H1 (cell line): ENCODE results near the gene TRIM56. TPM values are rescaled to one million over a fixed set of nuclear protein-coding genes. Genes with fewer than 3 reads are reported as not detected.

ENCODE experiments used
- CTCF ChIA-PET: fragments of 300-600 bp; sonication (Branson Sonifier 250); formaldehyde crosslinking; loops from one replicate; lab custom pipeline; 2021; ENCODE audit not compliant: partially characterized antibody; lab: Charles Lee
- POLR2A ChIA-PET: fragments of 300-600 bp; sonication (Branson Sonifier 250); formaldehyde crosslinking; loops from one replicate; lab custom pipeline; 2021; ENCODE audit warnings: inconsistent platforms; ENCODE audit not compliant: partially characterized antibody; lab: Charles Lee
- DNase-seq, 2 experiments: peaks; one replicate each; pipeline versions ENCODE4 v3.0.0 to v3.0.0-alpha.2; 2010 to 2022; ENCODE audit warnings: low spot score in 2 of 2, low read depth in 1 of 2, mixed read lengths in 1 of 2
- FAIRE-seq: peaks from 2 replicates; lab custom pipeline; 2011; peaks lifted over from hg19 to GRCh38; lab: Jason Lieb, UNC
- H2AFZ ChIP-seq: 2 replicates; pipeline ENCODE4 v1.8.1; 2012; ENCODE audit warnings: low read length, inconsistent platforms
- H2AK5ac ChIP-seq: 2 replicates; pipeline ENCODE4 v1.6.1; 2013; ENCODE audit warnings: low read depth, low read length
- H2BK120ac ChIP-seq: replicated peaks from 2 replicates; pipeline ENCODE3; 2013; ENCODE audit warnings: low read depth, low read length, inconsistent platforms
- H2BK12ac ChIP-seq: 2 replicates; pipeline ENCODE4 v1.6.1; 2013; ENCODE audit warnings: low read depth, low read length
- H2BK15ac ChIP-seq: 2 replicates; pipeline ENCODE4 v1.6.1; 2013; ENCODE audit warnings: low read length
- H2BK20ac ChIP-seq: 2 replicates; pipeline ENCODE4 v1.6.1; 2013; ENCODE audit warnings: low read length
- H2BK5ac ChIP-seq: 2 replicates; pipeline ENCODE4 v1.6.1; 2013; ENCODE audit warnings: low read depth, low read length
- H3K14ac ChIP-seq: 2 replicates; pipeline ENCODE4 v1.6.1; 2013; ENCODE audit warnings: inconsistent platforms; ENCODE audit not compliant: insufficient read length
- H3K18ac ChIP-seq: 2 replicates; pipeline ENCODE4 v1.6.1; 2013; ENCODE audit warnings: low read length; ENCODE audit errors: extremely low read depth
- H3K23ac ChIP-seq: 2 replicates; pipeline ENCODE4 v1.6.1; 2013; ENCODE audit warnings: inconsistent platforms; ENCODE audit not compliant: insufficient read length
- H3K23me2 ChIP-seq: 2 replicates; pipeline ENCODE4 v1.6.1; 2013; ENCODE audit warnings: low read depth, low read length
- H3K27ac ChIP-seq: 2 replicates; pipeline ENCODE4 v1.6.1; 2011; ENCODE audit warnings: low read depth, low read length, inconsistent platforms
- H3K27me3 ChIP-seq, 4 experiments: replicated peaks in 1 of 4; 1 replicate in 1 of 4; 2 replicates in 3 of 4; pipeline versions ENCODE4 v1.6.1 to v1.8.1; 2011 to 2013; ENCODE audit warnings: low read length in 3 of 4, mild to moderate bottlenecking in 3 of 4, inconsistent platforms in 2 of 4, mixed read lengths in 2 of 4, moderate library complexity in 1 of 4; ENCODE audit not compliant: control insufficient read depth in 3 of 4, insufficient read depth in 3 of 4; ENCODE audit errors: extremely low read depth in 1 of 4
- H3K36me3 ChIP-seq, 4 experiments: 2 replicates each; pipeline versions ENCODE4 v1.6.1 to v1.8.1; 2011 to 2013; ENCODE audit warnings: mild to moderate bottlenecking in 4 of 4, low read length in 3 of 4, moderate library complexity in 2 of 4, control low read depth in 1 of 4, inconsistent platforms in 1 of 4; ENCODE audit not compliant: insufficient read depth in 4 of 4, control insufficient read depth in 2 of 4
- H3K4ac ChIP-seq: replicated peaks from 2 replicates; pipeline ENCODE3; 2013; ENCODE audit warnings: low read length, low read depth, mixed read lengths, inconsistent platforms; ENCODE audit not compliant: insufficient read length
- H3K4me1 ChIP-seq, 4 experiments: replicated peaks in 1 of 4; 1 replicate in 1 of 4; 2 replicates in 3 of 4; pipeline versions ENCODE4 v1.6.1 to v1.8.1; 2011 to 2013; ENCODE audit warnings: low read length in 3 of 4, inconsistent platforms in 2 of 4, mixed read lengths in 1 of 4; ENCODE audit not compliant: insufficient read depth in 4 of 4, control insufficient read depth in 3 of 4
- H3K4me2 ChIP-seq, 2 experiments: 2 replicates each; pipeline versions ENCODE4 v1.6.1 to v1.8.1; 2011 to 2013; ENCODE audit warnings: low read depth in 2 of 2, low read length in 2 of 2, control low read depth in 1 of 2, inconsistent platforms in 1 of 2, mild to moderate bottlenecking in 1 of 2; ENCODE audit not compliant: insufficient read depth in 1 of 2
- H3K4me3 ChIP-seq, 4 experiments: fragments of 200-600, 300-600 bp in 1 of 4; sonication (generic), shearing (Covaris generic), sonication (Bioruptor Twin) in 1 of 4; 2 replicates each; pipeline versions ENCODE4 v1.5.1 to v1.8.1; 2011 to 2016; ENCODE audit warnings: low read length in 4 of 4, low read depth in 3 of 4, control low read depth in 2 of 4, inconsistent platforms in 2 of 4, mild to moderate bottlenecking in 2 of 4, mixed read lengths in 1 of 4, moderate library complexity in 1 of 4; ENCODE audit not compliant: insufficient read depth in 2 of 4; ENCODE audit errors: extremely low read depth in 1 of 4
- H3K56ac ChIP-seq: replicated peaks from 2 replicates; pipeline ENCODE3; 2013; ENCODE audit warnings: low read depth, mild to moderate bottlenecking, mixed read lengths, low read length, inconsistent platforms; ENCODE audit not compliant: insufficient read length
- H3K79me1 ChIP-seq: 2 replicates; pipeline ENCODE4 v1.6.1; 2013; ENCODE audit warnings: low read depth, low read length, control low read depth
- H3K79me2 ChIP-seq, 2 experiments: 2 replicates each; pipeline versions ENCODE4 v1.6.1 to v1.8.1; 2012 to 2013; ENCODE audit warnings: low read length in 2 of 2, mild to moderate bottlenecking in 2 of 2, inconsistent platforms in 1 of 2; ENCODE audit not compliant: insufficient read depth in 2 of 2, control insufficient read depth in 1 of 2
- H3K9ac ChIP-seq, 4 experiments: replicated peaks in 1 of 4; 1 replicate in 1 of 4; 2 replicates in 3 of 4; pipeline versions ENCODE4 v1.6.1 to v1.8.1; 2011 to 2013; ENCODE audit warnings: low read depth in 3 of 4, low read length in 3 of 4, control low read depth in 2 of 4, mild to moderate bottlenecking in 2 of 4, moderate library complexity in 2 of 4, inconsistent platforms in 1 of 4; ENCODE audit errors: extremely low read depth in 1 of 4
- H3K9me3 ChIP-seq, 2 experiments: 2 replicates each; pipeline versions ENCODE4 v1.6.1 to v1.8.1; 2012 to 2013; ENCODE audit warnings: mild to moderate bottlenecking in 2 of 2, moderate library complexity in 2 of 2, control low read depth in 1 of 2, inconsistent platforms in 1 of 2, low read depth in 1 of 2, low read length in 1 of 2, mixed read lengths in 1 of 2; ENCODE audit not compliant: insufficient read depth in 2 of 2
- H4K20me1 ChIP-seq, 2 experiments: replicated peaks in 1 of 2; 2 replicates each; pipeline versions ENCODE3 to v1.8.1; 2011 to 2013; ENCODE audit warnings: inconsistent platforms in 2 of 2, low read length in 2 of 2, mild to moderate bottlenecking in 1 of 2; ENCODE audit not compliant: insufficient read depth in 2 of 2, control insufficient read depth in 1 of 2
- H4K5ac ChIP-seq: 2 replicates; pipeline ENCODE4 v1.6.1; 2013; ENCODE audit warnings: low read length, low read depth, mixed read lengths, inconsistent platforms; ENCODE audit not compliant: insufficient read length
- H4K8ac ChIP-seq: 2 replicates; pipeline ENCODE4 v1.8.0; 2013; ENCODE audit warnings: mild to moderate bottlenecking, moderate library complexity, low read length, inconsistent platforms; ENCODE audit not compliant: insufficient read depth; ENCODE audit errors: extremely low read depth
- H4K91ac ChIP-seq: replicated peaks from 2 replicates; pipeline ENCODE3; 2013; ENCODE audit warnings: low read length, mixed read lengths, inconsistent platforms; ENCODE audit not compliant: insufficient read length
- E2F6 ChIP-seq: IDR thresholded peaks from 2 replicates; pipeline ENCODE4 v1.6.1; 2012; ENCODE audit warnings: inconsistent platforms
- EGR1 ChIP-seq: IDR thresholded peaks from 2 replicates; pipeline ENCODE4 v1.6.1; 2011; ENCODE audit warnings: low read depth, low read length, borderline replicate concordance
- POLR2AphosphoS5 ChIP-seq: IDR thresholded peaks from 2 replicates; pipeline ENCODE4 v1.6.1; 2011; ENCODE audit warnings: low read depth, low read length
- SP2 ChIP-seq: IDR thresholded peaks from 2 replicates; pipeline ENCODE4 v1.6.1; 2012; ENCODE audit warnings: mild to moderate bottlenecking, low read length, inconsistent platforms
- TAF1 ChIP-seq: IDR thresholded peaks from 2 replicates; pipeline ENCODE4 v1.6.1; 2011; ENCODE audit warnings: mild to moderate bottlenecking, low read depth, low read length
- WGBS, 2 experiments: shearing (Covaris generic) in 1 of 2; methylation state at CpG; one replicate each; pipeline versions ENCODE4 v1.1.6 to v1.1.7; 2013 to 2015; ENCODE audit warnings: low lambda C conversion rate in 2 of 2, mixed read lengths in 2 of 2, inconsistent platforms in 1 of 2, low coverage in 1 of 2, missing lambda C conversion rate in 1 of 2; ENCODE audit not compliant: insufficient replicate concordance in 2 of 2, insufficient coverage in 1 of 2, insufficient read length in 1 of 2; ENCODE audit errors: extremely low coverage in 1 of 2, missing lambda C conversion rate in 1 of 2; 5-methylcytosine and 5-hydroxymethylcytosine counted together
- polyA plus RNA-seq, 7 experiments: library from polyadenylated mRNA; depleted of rRNA in 3 of 7; stranded (reverse) in 5 of 7; unstranded in 2 of 7; fragments of >200 nt in 5 of 7; fragments of 200-250 nt in 2 of 7; gene quantifications; 1 replicate in 5 of 7; 2 replicates in 1 of 7; 4 replicates in 1 of 7; pipeline versions ENCODE4 v1.2.1 to v1.2.3, GENCODE V29; 2011 to 2013; ENCODE audit warnings: missing spikeins in 2 of 7, mixed read lengths in 2 of 7
- total RNA-seq: library from RNA; stranded (reverse); fragmentation: NEBNext Ultra II Directional; extraction: Animal tissue kit (Norgen Biotek cat#: 25700); gene quantifications from 2 replicates; pipeline ENCODE4 v1.2.1, GENCODE V29; 2021

Gene TRIM56
- total and polyA plus RNA-seq, 2 of the 8 experiments (the other 6 are each of a cell fraction or from before 2014, with no cell fraction given) = 2.0 to 17.5 TPM

GRCh38 chr7:101075646-101076045 lies 9.6 kb upstream of the TRIM56 start:
- H2AK5ac ChIP-seq = no peak overlapping the region
- no peak for FAIRE-seq
- no peak for TF ChIP-seq E2F6
- TF ChIP-seq TAF1 = no peak
- no peak for TF ChIP-seq EGR1
- no peak for TF ChIP-seq POLR2AphosphoS5
- TF ChIP-seq SP2 = no peak

More at GRCh38 chr7:101075646-101076045, 9.6 kb upstream of the TRIM56 start:
- Histone ChIP-seq H3K4me1 (no peaks in the 10 kb centered on the region), H3K27me3 (no peaks in the 10 kb centered on the region), H3K27ac (no peak overlapping the region), H2BK15ac (no peak overlapping the region), H3K23me2 (no peaks in the 10 kb centered on the region), H2BK5ac (no peak overlapping the region), H3K9me3 (no peaks in the 10 kb centered on the region), H2BK20ac (no peak overlapping the region), H3K79me2 (no peaks in the 10 kb centered on the region), H2AFZ (no peak overlapping the region), H4K5ac (no peak overlapping the region), H3K4ac (no peak overlapping the region), H2BK120ac (no peak overlapping the region), H3K9ac (no peak overlapping the region), H3K56ac (no peak overlapping the region), H3K4me3 (no peak overlapping the region), H4K20me1 (no peaks in the 10 kb centered on the region), H4K91ac (no peak overlapping the region), H3K36me3 (no peaks in the 10 kb centered on the region), H3K4me2 (no peak overlapping the region), H4K8ac (no peak overlapping the region), H3K79me1 (no peaks in the 10 kb centered on the region), H2BK12ac (no peak overlapping the region), H3K23ac (no peak overlapping the region), H3K18ac (no peak overlapping the region), H3K14ac (no peak overlapping the region)
- ChIA-PET CTCF (interaction anchor here (1.1 to 3.1 kb wide), 7 partner anchors 12 to 181 kb away, joined by 3 to 17 read pairs (median 7); partner anchors contain the start of gene ACHE), POLR2A (interaction anchor here (1.2 kb wide), 1 partner anchor 142 kb away, joined by 3 read pairs; the partner anchor contains the start of genes PLOD3 and ZNHIT1)
- no peak for DNase-seq
- 86% methylated on average over 3 of the region's 3 CpGs; no CpG with 5 or more reads in 1 of the 2 experiments for whole genome bisulfite sequencing, 2 experiments
